ENCODE measurements around the gene RABGAP1. TPM values are rescaled to one million over a fixed set of nuclear protein-coding genes. Genes with fewer than 3 reads are reported as not detected.

Gene RABGAP1
- total RNA-seq, 2 experiments from 2014 or later, result 16.8 to 46.6 TPM

DNA sequence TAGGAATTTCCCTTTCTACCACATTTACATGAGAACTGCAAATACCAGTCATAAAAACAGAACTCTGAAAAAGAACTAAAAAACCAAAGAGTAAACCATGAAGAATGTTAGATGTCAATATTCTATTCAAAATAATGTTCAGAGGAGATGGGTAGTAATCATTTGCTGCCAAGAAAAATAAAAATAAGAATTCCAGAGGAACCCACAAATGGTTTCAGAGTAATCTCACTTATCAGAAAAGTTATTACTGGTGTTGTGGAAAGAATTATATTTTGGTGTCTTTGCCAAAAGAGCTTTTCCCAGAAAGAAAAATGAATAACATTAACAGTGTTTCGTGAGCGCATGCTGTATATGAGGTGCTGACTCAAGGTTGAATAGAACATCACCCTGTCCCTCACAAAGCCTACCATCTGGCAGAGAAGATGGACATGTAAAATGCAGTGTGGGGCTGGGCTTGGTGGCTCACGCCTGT lies 128.2 kb downstream of the RABGAP1 start:
- peaks cover 65% of the 10 kb centered on the region for H3K36me3 ChIP-seq (ENCODE audit: insufficient read depth, low read length)
- H3K4me3 ChIP-seq (ENCODE audit: low read depth, low read length, poor library complexity, severe bottlenecking), result no peak overlapping the region
- no peak overlapping the region for H2AFZ ChIP-seq (ENCODE audit: low read length)
- H3K79me2 ChIP-seq (ENCODE audit: insufficient read depth, low read depth, low read length), result no peaks in the 10 kb centered on the region
- TF ChIP-seq EZH2phosphoT487 (IDR thresholded peaks at IDR 0.05; ENCODE audit: borderline replicate concordance, low read depth, low read length), result no peak
- TF ChIP-seq, protein P1, sequence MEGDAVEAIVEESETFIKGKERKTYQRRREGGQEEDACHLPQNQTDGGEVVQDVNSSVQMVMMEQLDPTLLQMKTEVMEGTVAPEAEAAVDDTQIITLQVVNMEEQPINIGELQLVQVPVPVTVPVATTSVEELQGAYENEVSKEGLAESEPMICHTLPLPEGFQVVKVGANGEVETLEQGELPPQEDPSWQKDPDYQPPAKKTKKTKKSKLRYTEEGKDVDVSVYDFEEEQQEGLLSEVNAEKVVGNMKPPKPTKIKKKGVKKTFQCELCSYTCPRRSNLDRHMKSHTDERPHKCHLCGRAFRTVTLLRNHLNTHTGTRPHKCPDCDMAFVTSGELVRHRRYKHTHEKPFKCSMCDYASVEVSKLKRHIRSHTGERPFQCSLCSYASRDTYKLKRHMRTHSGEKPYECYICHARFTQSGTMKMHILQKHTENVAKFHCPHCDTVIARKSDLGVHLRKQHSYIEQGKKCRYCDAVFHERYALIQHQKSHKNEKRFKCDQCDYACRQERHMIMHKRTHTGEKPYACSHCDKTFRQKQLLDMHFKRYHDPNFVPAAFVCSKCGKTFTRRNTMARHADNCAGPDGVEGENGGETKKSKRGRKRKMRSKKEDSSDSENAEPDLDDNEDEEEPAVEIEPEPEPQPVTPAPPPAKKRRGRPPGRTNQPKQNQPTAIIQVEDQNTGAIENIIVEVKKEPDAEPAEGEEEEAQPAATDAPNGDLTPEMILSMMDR (conservative IDR thresholded peaks at IDR 0.05; ENCODE audit: low read length), result no peak
- no peaks in the 10 kb centered on the region for H3K9me2 ChIP-seq (ENCODE audit: insufficient read depth, low read length)
- H3K4me1 ChIP-seq (ENCODE audit: insufficient read depth, low read length, poor library complexity, severe bottlenecking), result peaks cover 11% of the 10 kb centered on the region
- no TSS peak for BruUV-seq (replicated peaks)
- intact Hi-C loops (cut with micrococcal nuclease; ENCODE audit: unreplicated experiment), result no loop called here
- ChIA-PET POLR2A (interaction anchor here (1.1 to 1.2 kb wide), 2 partner anchors 21 to 25 kb away, joined by 4 read pairs; no protein-coding TSS in a partner anchor), CTCF (ENCODE audit: unreplicated experiment) (no interaction called here)
- H3K9me3 ChIP-seq (ENCODE audit: low read length), result no peaks in the 10 kb centered on the region
- no peak for DNase-seq (ENCODE audit: low spot score)
- no peaks in the 10 kb centered on the region for H4K20me1 ChIP-seq (ENCODE audit: insufficient read depth, low read length)
- H3K4me2 ChIP-seq (ENCODE audit: low read length), result no peak overlapping the region
- H3K27ac ChIP-seq (ENCODE audit: low read depth, low read length, poor library complexity, severe bottlenecking), result no peak overlapping the region

DNA sequence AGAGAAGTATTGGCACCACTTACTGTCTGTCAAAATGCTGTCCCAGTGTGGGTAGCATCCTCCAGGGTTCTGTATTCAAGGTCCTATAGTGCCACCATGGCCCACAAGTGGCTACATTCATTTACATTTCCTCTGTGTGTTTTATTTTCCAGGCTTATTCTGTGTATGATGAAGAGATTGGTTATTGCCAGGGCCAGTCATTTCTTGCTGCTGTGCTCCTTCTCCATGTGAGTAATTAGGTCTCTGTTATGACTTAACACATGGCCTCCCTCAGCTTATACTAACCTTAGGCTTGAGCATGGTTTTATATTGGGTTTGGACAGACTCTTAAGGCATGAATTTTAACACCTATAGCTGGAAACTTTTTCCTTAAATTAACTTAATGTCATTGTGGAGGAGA lies 129.4 kb downstream of the RABGAP1 start:
- DNase-seq (ENCODE audit: low spot score), result no peak
- ChIA-PET POLR2A (no interaction called here), CTCF (ENCODE audit: unreplicated experiment) (no interaction called here)
- Histone ChIP-seq H3K27ac (ENCODE audit: low read depth, low read length, poor library complexity, severe bottlenecking) (no peak overlapping the region), H4K20me1 (ENCODE audit: insufficient read depth, low read length) (no peaks in the 10 kb centered on the region), H3K9me3 (ENCODE audit: low read length) (no peaks in the 10 kb centered on the region), H2AFZ (ENCODE audit: low read length) (no peak overlapping the region), H3K4me2 (ENCODE audit: low read length) (no peak overlapping the region), H3K4me1 (ENCODE audit: insufficient read depth, low read length, poor library complexity, severe bottlenecking) (peaks cover 11% of the 10 kb centered on the region), H3K9me2 (ENCODE audit: insufficient read depth, low read length) (no peaks in the 10 kb centered on the region), H3K79me2 (ENCODE audit: insufficient read depth, low read depth, low read length) (no peaks in the 10 kb centered on the region), H3K36me3 (ENCODE audit: insufficient read depth, low read length) (peaks cover 72% of the 10 kb centered on the region), H3K4me3 (ENCODE audit: low read depth, low read length, poor library complexity, severe bottlenecking) (no peak overlapping the region)
- BruUV-seq (replicated peaks), result no TSS peak
- intact Hi-C loops (cut with micrococcal nuclease; ENCODE audit: unreplicated experiment), result no loop called here
- TF ChIP-seq, protein P1 (conservative IDR thresholded peaks at IDR 0.05; ENCODE audit: low read length), result no peak
- no peak for TF ChIP-seq EZH2phosphoT487 (IDR thresholded peaks at IDR 0.05; ENCODE audit: borderline replicate concordance, low read depth, low read length)

DNA sequence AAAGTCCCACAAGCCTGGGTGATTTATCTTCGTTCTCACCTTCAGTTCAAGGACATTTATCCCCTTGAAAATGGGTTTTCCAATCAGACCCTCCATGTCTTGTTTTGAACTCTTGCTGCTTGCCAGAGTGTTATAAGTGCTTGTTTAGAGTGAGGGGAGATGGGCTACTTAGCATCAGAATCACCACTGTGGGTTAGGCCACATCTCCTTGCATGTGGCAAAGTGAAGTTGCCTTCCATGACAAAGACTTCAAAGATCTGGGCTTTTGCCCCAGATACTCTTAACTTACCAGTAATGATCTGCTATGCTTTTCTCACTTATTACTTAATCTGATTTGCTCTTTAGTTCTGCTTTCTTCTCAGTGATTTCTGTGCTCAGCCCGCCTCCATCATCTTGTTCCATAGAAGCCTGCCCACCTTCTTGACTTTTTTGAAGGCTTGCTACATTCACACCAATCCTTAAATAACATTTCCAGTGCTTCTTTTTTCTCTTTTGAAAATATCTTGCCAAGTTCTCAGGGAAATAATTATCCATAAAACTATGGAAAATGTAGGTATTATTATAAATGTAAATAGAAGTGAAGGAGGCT lies 131.7 kb downstream of the RABGAP1 start:
- no TSS peak for BruUV-seq (replicated peaks)
- no peaks in the 10 kb centered on the region for H3K9me3 ChIP-seq (ENCODE audit: low read length)
- no peak overlapping the region for H3K4me3 ChIP-seq (ENCODE audit: low read depth, low read length, poor library complexity, severe bottlenecking)
- peaks cover 11% of the 10 kb centered on the region for H3K4me1 ChIP-seq (ENCODE audit: insufficient read depth, low read length, poor library complexity, severe bottlenecking)
- no peak for DNase-seq (ENCODE audit: low spot score)
- peaks cover 71% of the 10 kb centered on the region for H3K36me3 ChIP-seq (ENCODE audit: insufficient read depth, low read length)
- TF ChIP-seq, protein P1 (conservative IDR thresholded peaks at IDR 0.05; ENCODE audit: low read length), result no peak
- no peak for TF ChIP-seq EZH2phosphoT487 (IDR thresholded peaks at IDR 0.05; ENCODE audit: borderline replicate concordance, low read depth, low read length)
- H3K4me2 ChIP-seq (ENCODE audit: low read length), result no peak overlapping the region
- no peaks in the 10 kb centered on the region for H3K9me2 ChIP-seq (ENCODE audit: insufficient read depth, low read length)
- ChIA-PET CTCF (ENCODE audit: unreplicated experiment) (interaction anchor here (1.0 to 1.1 kb wide), 2 partner anchors 20 to 94 kb away, joined by 3 read pairs; no protein-coding TSS in a partner anchor), POLR2A (interaction anchor here (0.6 to 1.4 kb wide), 3 partner anchors 17 to 374 kb away, joined by 3 read pairs; no protein-coding TSS in a partner anchor)
- no peaks in the 10 kb centered on the region for H4K20me1 ChIP-seq (ENCODE audit: insufficient read depth, low read length)
- no peaks in the 10 kb centered on the region for H3K79me2 ChIP-seq (ENCODE audit: insufficient read depth, low read depth, low read length)
- intact Hi-C loops (cut with micrococcal nuclease; ENCODE audit: unreplicated experiment), result no loop called here
- no peak overlapping the region for H2AFZ ChIP-seq (ENCODE audit: low read length)
- H3K27ac ChIP-seq (ENCODE audit: low read depth, low read length, poor library complexity, severe bottlenecking), result no peak overlapping the region
